ENCODE results near the gene RAI1. TPM values are rescaled to one million over a fixed set of nuclear protein-coding genes. Genes with fewer than 3 reads are reported as not detected.

RAI1 gene
- total and polyA plus RNA-seq, 2 of the 13 experiments (the other 11 are each of a cell fraction or from before 2014, with no cell fraction given) = 3.4 to 5.2 TPM

DNA sequence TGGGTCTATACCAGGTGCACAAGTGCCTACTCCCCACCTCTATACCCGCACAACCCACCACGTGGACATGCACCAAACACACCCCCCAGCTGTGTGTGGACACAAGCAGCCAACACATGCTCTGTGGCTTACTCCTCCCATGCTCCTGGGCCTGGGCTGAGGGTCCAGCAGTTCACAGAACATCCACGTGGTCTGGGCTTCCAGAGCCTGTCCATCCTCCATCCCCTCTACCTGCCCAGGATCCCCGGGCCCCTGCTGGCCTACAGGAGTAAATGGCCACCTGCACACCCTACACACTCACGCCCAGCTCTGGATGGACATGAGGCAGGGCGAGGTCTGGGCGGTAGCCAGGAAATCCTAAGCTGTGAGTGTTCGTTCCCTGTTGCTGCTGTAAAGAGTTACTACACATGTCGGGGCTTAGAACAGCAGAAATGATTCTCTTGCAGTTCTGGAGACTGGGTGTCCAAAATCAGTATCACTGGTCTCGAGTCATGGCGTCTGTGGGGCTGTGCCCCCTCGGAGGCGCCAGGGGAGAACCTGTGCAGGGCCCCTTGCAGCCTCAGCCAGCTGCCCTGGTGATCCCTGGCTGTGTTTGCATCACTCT is 15.0 kb upstream of the RAI1 start (continued):
- no peak for TF ChIP-seq FLYWCH1 (CRISPR knock-in tag; IDR thresholded peaks at IDR 0.05)
- TF ChIP-seq ZNF766 (CRISPR knock-in tag; IDR thresholded peaks at IDR 0.05; ENCODE audit: borderline replicate concordance) = no peak
- TF ChIP-seq ZNF350 (CRISPR knock-in tag; IDR thresholded peaks at IDR 0.05; ENCODE audit: borderline replicate concordance, low read depth) = no peak
- no peak for TF ChIP-seq ZBTB42 (CRISPR knock-in tag; IDR thresholded peaks at IDR 0.05)
- TF ChIP-seq, protein P1, sequence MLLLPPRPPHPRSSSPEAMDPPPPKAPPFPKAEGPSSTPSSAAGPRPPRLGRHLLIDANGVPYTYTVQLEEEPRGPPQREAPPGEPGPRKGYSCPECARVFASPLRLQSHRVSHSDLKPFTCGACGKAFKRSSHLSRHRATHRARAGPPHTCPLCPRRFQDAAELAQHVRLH (CRISPR knock-in tag; IDR thresholded peaks at IDR 0.05; ENCODE audit: borderline replicate concordance, low read depth) = no peak
- TF ChIP-seq ERF (CRISPR knock-in tag; IDR thresholded peaks at IDR 0.05) = no peak; the same call in 1 of the 2 replicates
- peak; percentile 19; the same call in 1 of the 2 replicates for TF ChIP-seq HOXA3 (CRISPR knock-in tag; IDR thresholded peaks at IDR 0.05)
- no peak for TF ChIP-seq ZNF451 (CRISPR knock-in tag; IDR thresholded peaks at IDR 0.05)
- TF ChIP-seq ZNF274 (CRISPR knock-in tag; IDR thresholded peaks at IDR 0.05) = 0 out of 2 replicates have a peak, but pooled peaks have one; percentile 33
- no peak for TF ChIP-seq ZNF260 (CRISPR knock-in tag; IDR thresholded peaks at IDR 0.05; ENCODE audit: borderline replicate concordance, low read depth)
- TF ChIP-seq ZNF761 (CRISPR knock-in tag; conservative IDR thresholded peaks at IDR 0.05) = no peak
- TF ChIP-seq ZNF776 (CRISPR knock-in tag; IDR thresholded peaks at IDR 0.05) = no peak
- no peak for TF ChIP-seq ZNF720 (CRISPR knock-in tag; IDR thresholded peaks at IDR 0.05)
- TF ChIP-seq YEATS4 (CRISPR knock-in tag; IDR thresholded peaks at IDR 0.05; ENCODE audit: borderline replicate concordance) = peak; percentile 67; the same call in 1 of the 2 replicates
- 0 out of 2 replicates have a peak, but pooled peaks have one; percentile 25 for TF ChIP-seq HDAC1 (CRISPR knock-in tag; IDR thresholded peaks at IDR 0.05)
- no peak for TF ChIP-seq CHCHD3 (CRISPR knock-in tag; IDR thresholded peaks at IDR 0.05)
- no peak for TF ChIP-seq SNAPC2 (CRISPR knock-in tag; IDR thresholded peaks at IDR 0.05)
- no peak for TF ChIP-seq ZNF569 (CRISPR knock-in tag; IDR thresholded peaks at IDR 0.05; ENCODE audit: borderline replicate concordance)
- no peak for TF ChIP-seq ZNF607 (CRISPR knock-in tag; IDR thresholded peaks at IDR 0.05; ENCODE audit: borderline replicate concordance)
- TF ChIP-seq SALL1 (CRISPR knock-in tag; IDR thresholded peaks at IDR 0.05) = peak; percentile 42; the same call in 1 of the 2 replicates
- TF ChIP-seq, protein P2, sequence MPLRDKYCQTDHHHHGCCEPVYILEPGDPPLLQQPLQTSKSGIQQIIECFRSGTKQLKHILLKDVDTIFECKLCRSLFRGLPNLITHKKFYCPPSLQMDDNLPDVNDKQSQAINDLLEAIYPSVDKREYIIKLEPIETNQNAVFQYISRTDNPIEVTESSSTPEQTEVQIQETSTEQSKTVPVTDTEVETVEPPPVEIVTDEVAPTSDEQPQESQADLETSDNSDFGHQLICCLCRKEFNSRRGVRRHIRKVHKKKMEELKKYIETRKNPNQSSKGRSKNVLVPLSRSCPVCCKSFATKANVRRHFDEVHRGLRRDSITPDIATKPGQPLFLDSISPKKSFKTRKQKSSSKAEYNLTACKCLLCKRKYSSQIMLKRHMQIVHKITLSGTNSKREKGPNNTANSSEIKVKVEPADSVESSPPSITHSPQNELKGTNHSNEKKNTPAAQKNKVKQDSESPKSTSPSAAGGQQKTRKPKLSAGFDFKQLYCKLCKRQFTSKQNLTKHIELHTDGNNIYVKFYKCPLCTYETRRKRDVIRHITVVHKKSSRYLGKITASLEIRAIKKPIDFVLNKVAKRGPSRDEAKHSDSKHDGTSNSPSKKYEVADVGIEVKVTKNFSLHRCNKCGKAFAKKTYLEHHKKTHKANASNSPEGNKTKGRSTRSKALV (CRISPR knock-in tag; IDR thresholded peaks at IDR 0.05) = no peak
- no peak for TF ChIP-seq SATB2 (CRISPR knock-in tag; IDR thresholded peaks at IDR 0.05)
- TF ChIP-seq HNRNPUL1 (IDR thresholded peaks at IDR 0.05; ENCODE audit: low read depth, low read length) = no peak
- TF ChIP-seq, protein P3, sequence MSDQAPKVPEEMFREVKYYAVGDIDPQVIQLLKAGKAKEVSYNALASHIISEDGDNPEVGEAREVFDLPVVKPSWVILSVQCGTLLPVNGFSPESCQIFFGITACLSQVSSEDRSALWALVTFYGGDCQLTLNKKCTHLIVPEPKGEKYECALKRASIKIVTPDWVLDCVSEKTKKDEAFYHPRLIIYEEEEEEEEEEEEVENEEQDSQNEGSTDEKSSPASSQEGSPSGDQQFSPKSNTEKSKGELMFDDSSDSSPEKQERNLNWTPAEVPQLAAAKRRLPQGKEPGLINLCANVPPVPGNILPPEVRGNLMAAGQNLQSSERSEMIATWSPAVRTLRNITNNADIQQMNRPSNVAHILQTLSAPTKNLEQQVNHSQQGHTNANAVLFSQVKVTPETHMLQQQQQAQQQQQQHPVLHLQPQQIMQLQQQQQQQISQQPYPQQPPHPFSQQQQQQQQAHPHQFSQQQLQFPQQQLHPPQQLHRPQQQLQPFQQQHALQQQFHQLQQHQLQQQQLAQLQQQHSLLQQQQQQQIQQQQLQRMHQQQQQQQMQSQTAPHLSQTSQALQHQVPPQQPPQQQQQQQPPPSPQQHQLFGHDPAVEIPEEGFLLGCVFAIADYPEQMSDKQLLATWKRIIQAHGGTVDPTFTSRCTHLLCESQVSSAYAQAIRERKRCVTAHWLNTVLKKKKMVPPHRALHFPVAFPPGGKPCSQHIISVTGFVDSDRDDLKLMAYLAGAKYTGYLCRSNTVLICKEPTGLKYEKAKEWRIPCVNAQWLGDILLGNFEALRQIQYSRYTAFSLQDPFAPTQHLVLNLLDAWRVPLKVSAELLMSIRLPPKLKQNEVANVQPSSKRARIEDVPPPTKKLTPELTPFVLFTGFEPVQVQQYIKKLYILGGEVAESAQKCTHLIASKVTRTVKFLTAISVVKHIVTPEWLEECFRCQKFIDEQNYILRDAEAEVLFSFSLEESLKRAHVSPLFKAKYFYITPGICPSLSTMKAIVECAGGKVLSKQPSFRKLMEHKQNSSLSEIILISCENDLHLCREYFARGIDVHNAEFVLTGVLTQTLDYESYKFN (CRISPR knock-in tag; conservative IDR thresholded peaks at IDR 0.05) = no peak
- TF ChIP-seq, protein P4, sequence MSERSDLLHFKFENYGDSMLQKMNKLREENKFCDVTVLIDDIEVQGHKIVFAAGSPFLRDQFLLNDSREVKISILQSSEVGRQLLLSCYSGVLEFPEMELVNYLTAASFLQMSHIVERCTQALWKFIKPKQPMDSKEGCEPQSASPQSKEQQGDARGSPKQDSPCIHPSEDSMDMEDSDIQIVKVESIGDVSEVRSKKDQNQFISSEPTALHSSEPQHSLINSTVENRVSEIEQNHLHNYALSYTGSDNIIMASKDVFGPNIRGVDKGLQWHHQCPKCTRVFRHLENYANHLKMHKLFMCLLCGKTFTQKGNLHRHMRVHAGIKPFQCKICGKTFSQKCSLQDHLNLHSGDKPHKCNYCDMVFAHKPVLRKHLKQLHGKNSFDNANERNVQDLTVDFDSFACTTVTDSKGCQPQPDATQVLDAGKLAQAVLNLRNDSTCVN (CRISPR knock-in tag; IDR thresholded peaks at IDR 0.05; ENCODE audit: borderline replicate concordance) = no peak

Measured in HepG2 (cell line).